ENCODE measurements around the gene TIGIT. TPM values are rescaled to one million over a fixed set of nuclear protein-coding genes. Genes with fewer than 3 reads are reported as not detected.

Gene TIGIT
- total RNA-seq, 1 donor: 4.1 TPM

GRCh38 chr3:114356066-114356465 lies 62.2 kb downstream of the TIGIT start:
- Histone ChIP-seq H3K9me3 (ENCODE audit: low read depth, low read length) (no peaks in the 10 kb centered on the region), H3K4me3 (ENCODE audit: low read length) (no peak overlapping the region), H3K27me3 (ENCODE audit: insufficient read depth, low read length) (no peaks in the 10 kb centered on the region), H3K4me1 (ENCODE audit: insufficient read depth, low read length) (no peaks in the 10 kb centered on the region)

GRCh38 chr3:114356525-114356924 lies 62.7 kb downstream of the TIGIT start:
- H3K4me3 ChIP-seq (ENCODE audit: low read length): no peak overlapping the region
- no peaks in the 10 kb centered on the region for H3K9me3 ChIP-seq (ENCODE audit: low read depth, low read length)
- H3K27me3 ChIP-seq (ENCODE audit: insufficient read depth, low read length): no peaks in the 10 kb centered on the region
- H3K4me1 ChIP-seq (ENCODE audit: insufficient read depth, low read length): no peaks in the 10 kb centered on the region

Other genes starting within 250 kb of the TIGIT start
- 4.3 TPM for gene CCDC191, start 237.5 kb upstream of the TIGIT start, total RNA-seq
- 50.8 TPM for gene QTRT2, start 237.3 kb upstream of the TIGIT start, total RNA-seq
- gene DRD3, start 115.0 kb upstream of the TIGIT start, total RNA-seq: not detected
- 1.2 TPM for gene ZNF80, start 56.5 kb upstream of the TIGIT start, total RNA-seq

Measured in mononuclear cell (primary cell).